AG04449 (cell line): Measurements from ENCODE around the gene NPW.
A peak's percentile ranks its signal among the peaks of the same experiment; 100 is the strongest.
"Not testable (repeated sequence)": the region's sequence is repeated elsewhere in the genome, so short reads cannot be mapped to it uniquely, and the experiment has no call there.

ENCODE experiments used
- CTCF ChIA-PET: fragments of 350-600 bp; formaldehyde crosslinking; extraction: SDS; loops from one replicate; lab custom pipeline; 2021; ENCODE audit warnings: antibody characterized with exemption; lab: Yijun Ruan, JAX
- POLR2A ChIA-PET: fragments of 400-600, 350-600 bp; formaldehyde crosslinking; extraction: SDS; loops from one replicate; lab custom pipeline; 2020; ENCODE audit warnings: antibody characterized with exemption, inconsistent platforms; lab: Yijun Ruan, JAX
- DNase-seq: peaks from one replicate; pipeline ENCODE4 v3.0.0-alpha.2; 2010; ENCODE audit warnings: low read depth, low spot score
- H3K4me3 ChIP-seq: 2 replicates; pipeline ENCODE4 v1.5.1; 2011; ENCODE audit warnings: low read depth, mild to moderate bottlenecking, control low read depth, low read length
- CTCF ChIP-seq: IDR thresholded peaks from one replicate; pipeline ENCODE4 v1.5.1; 2011; ENCODE audit warnings: mild to moderate bottlenecking, moderate library complexity, low read length, control low read depth, inconsistent platforms; ENCODE audit not compliant: insufficient read depth; ENCODE audit errors: missing control alignments

NPW gene

GRCh38 chr16:2030036-2030435 lies 10.5 kb downstream of the NPW start:
- no peak for TF ChIP-seq CTCF
- ChIA-PET CTCF (interaction anchor here (1.0 to 3.7 kb wide), 3 partner anchors 26 to 110 kb away, joined by 3 to 17 read pairs (median 4); no protein-coding TSS in a partner anchor), POLR2A (no interaction called here)
- no peak for DNase-seq
- no peak overlapping the region for H3K4me3 ChIP-seq

GRCh38 chr16:2031081-2031577 lies 11.5 kb downstream of the NPW start:
- TF ChIP-seq CTCF: no peak
- ChIA-PET CTCF (interaction anchor here (0.6 to 3.7 kb wide), 4 partner anchors 28 to 111 kb away, joined by 3 to 17 read pairs (median 4); no protein-coding TSS in a partner anchor), POLR2A (no interaction called here)
- no peak for DNase-seq
- no peak overlapping the region for H3K4me3 ChIP-seq

- CTCF ChIA-PET: interaction anchor here (0.6 to 3.7 kb wide), 6 partner anchors 10 to 121 kb away, joined by 3 to 17 read pairs (median 4); partner anchors contain the start of genes NTHL1 and TSC2
- TF ChIP-seq CTCF: no peak
- POLR2A ChIA-PET: interaction anchor here (0.5 to 1.3 kb wide), 7 partner anchors 9 to 123 kb away, joined by 3 to 5 read pairs (median 3); partner anchors contain the start of genes RPS2 and TRAF7
Observed at GRCh38 chr16:2032285-2033056, 12.9 kb downstream of the NPW start.

GRCh38 chr16:2033057-2033908 lies 13.7 kb downstream of the NPW start:
- CTCF ChIA-PET: interaction anchor here (1.1 kb wide), 2 partner anchors 10 to 107 kb away, joined by 5 to 15 read pairs; no protein-coding TSS in a partner anchor
- no peak for DNase-seq
- POLR2A ChIA-PET: interaction anchor here (0.7 to 1.3 kb wide), 8 partner anchors 8 to 122 kb away, joined by 3 to 5 read pairs (median 3); partner anchors contain the start of genes NTHL1, RPS2, TRAF7 and TSC2
- H3K4me3 ChIP-seq: peak overlapping the region; percentile 53
- no peak for TF ChIP-seq CTCF

More at GRCh38 chr16:2032285-2033056, 12.9 kb downstream of the NPW start:
- no peak for DNase-seq
- peak overlapping the region; percentile 53 for H3K4me3 ChIP-seq

- ChIA-PET POLR2A (interaction anchor here (0.7 to 2.1 kb wide), 4 partner anchors 13 to 121 kb away, joined by 3 to 10 read pairs (median 4); partner anchors contain the start of genes RPS2 and TRAF7), CTCF (interaction anchor here (1.1 kb wide), 2 partner anchors 11 to 106 kb away, joined by 5 to 15 read pairs; no protein-coding TSS in a partner anchor)
- H3K4me3 ChIP-seq: peak overlapping the region; percentile 53
- DNase-seq: not testable (repeated sequence)
Observed at GRCh38 chr16:2033909-2034695, 14.5 kb downstream of the NPW start.
